COLO668 (cell line): Measurements from ENCODE around the gene PARD3B.

Experiments
- DNase-seq: peaks from one replicate; lab custom pipeline; 2025; ENCODE audit not compliant: unreplicated experiment; lab: John Stamatoyannopoulos, UW

Gene PARD3B

DNA sequence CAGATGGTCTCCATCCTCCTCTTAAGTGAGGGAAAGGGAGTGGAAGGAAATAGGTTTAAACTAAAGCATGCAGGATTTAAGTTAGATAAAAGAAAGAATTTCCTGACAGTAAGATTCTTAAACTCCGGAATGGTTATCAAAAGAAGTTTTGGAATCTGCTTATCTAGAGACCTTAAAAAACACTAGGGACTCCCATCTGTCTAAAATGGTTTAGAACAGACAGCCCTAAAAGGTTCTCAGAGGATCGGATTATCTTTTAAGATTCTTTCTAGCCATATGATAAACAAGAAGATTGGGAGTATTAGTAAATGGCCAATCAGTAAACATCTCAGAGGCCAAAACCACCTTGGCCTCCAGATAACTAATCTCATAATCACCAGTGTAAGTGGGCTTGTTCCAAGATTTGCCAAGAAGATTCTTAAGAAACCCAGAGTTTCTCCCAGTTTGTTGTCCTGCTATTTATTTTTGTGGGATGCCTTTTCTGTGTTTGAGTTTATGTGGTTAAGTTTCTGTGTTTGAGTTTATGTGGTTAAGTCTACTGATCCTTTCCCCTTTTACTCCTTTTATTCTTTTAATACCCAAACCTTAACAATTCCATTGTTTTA, 822.2 kb downstream of the PARD3B start:
- DNase-seq = no peak

DNA sequence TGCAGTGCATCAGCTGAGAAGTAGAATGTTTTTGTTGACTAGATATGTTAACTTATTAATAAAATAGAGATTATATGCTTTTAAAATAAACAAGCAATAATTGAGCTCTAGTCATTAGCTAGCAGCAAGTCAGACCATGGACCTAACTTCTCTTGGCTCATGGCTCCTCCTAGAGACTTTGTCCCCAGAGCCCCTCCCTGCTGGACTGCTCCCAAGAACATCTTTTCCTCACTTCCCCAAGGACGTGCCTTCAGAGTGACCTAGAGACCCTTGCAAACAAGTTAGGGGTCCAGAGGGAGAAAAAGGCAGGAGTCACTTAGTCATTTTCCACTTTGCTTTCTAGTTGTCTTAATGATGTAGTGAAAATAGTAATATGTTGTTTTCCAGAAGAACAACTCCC, 824.5 kb downstream of the PARD3B start:
- no peak for DNase-seq

DNA sequence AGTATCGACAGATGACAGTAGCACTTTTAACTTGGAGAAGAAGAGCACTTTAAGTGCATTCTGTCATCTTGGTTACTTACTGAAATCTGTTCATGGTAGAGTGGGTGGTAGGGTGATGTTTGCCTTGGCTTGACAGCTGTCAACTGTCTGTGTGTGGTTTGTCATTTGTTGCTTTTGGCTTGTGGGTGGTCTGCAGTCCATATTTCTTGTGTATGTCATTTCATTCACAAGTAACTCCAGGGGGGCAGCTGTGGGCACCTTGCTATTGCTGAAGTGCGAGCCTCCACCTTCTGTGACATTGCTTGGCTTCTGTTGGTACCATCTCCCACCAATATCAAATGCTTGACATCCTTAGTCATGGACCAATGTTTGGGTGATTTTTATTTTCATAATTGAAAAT, 825.5 kb downstream of the PARD3B start:
- DNase-seq = no peak

DNA sequence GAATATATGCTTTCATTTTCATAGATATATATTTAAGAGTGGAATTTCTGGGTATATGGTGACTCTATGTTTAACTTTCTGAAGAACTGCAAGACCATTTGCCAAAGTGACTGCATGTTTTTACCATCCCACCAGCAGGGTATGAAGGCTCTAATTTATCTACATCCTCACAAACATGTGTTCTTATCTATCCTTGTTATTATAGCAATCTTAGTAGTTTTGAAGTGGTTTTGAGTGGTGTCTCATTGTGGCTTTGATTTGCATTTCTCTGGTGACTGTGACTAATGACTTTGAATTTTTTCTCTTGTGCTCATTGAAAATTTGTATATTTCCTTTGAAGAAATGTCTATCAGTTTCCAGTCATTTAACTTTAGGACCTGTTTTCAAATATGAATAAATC, 826.9 kb downstream of the PARD3B start:
- no peak for DNase-seq

DNA sequence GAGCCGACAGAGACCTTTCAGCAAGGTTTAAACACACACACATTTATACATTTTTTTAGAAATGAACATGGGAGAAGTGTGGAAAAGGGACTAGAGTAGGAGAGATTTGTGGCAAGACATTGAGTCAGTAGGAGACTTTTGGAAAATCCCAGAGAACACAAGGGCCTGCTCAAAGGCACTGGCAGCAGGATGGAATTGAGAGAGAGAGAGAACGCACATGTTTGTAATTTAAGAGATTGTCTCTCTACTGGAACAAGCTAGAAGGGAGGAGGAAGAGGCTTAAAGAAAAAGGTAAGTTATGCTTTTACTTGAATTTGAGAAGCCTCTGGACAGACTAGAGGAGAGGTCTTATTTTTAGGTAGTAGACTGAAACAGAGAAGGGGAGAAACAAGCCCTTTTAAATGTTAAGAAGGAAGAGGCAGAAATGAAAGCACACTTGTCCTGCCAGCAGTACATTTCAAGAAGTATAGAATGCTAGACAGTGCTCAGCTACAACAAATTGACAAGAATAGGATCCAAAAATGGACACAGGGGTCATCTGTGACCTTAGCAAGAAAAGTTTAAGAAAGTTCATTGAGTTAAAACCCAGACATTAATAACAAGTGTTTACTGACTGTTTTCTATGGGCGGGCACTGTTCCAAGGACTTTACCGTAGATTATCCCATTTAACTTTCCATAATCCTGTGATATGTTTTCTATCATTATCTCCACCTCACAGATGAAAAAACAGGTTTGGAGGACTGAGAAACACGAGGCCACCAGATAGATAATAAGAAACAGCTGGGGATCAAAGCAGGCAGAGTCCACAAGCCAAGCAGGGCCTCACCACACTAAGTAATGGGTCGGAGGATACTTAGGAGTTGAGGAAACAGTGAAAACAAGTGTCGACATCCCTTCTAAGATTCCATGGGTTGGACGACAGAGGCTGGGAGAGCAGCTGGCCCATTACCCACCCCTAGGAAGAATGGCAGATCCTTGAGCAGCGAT, 830.5 kb downstream of the PARD3B start:
- no peak for DNase-seq

DNA sequence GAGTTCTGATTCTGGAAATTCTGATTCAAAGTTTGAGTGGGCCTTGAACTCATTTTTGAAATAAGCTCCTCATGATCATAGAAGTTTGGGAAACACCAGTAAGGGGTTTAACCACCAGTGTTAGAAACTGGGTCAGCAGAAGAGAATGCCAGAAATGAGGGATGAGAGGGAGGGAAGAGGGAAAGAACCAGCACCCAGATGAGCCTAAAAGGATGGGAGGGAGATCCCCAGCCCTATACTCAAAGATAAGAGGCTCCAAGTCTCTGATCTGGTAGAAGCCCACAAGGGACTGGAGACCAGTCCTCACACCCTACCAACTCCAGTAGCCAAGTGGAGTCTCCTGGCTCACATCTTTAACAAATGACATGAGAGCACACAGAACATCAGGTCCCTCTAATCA, 832.0 kb downstream of the PARD3B start:
- DNase-seq = no peak

DNA sequence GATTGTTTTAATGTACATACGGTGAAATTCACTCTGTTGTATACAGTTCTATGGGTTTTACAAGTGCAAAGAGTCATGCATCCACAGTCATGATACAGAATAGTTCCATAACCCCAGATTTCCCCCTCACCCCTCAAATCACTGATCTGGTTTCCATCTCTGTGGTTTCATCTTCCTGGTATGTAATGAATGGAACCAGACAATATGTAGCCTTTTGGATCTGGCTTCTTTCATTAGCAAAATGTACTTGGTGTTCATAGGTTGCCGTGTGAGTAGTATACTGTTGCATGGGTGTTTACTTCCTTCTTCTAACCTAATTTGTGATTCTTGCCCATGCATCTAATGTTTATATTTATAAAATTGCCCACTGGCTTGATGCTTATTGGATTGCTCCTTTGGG, 838.3 kb downstream of the PARD3B start:
- no peak for DNase-seq

DNA sequence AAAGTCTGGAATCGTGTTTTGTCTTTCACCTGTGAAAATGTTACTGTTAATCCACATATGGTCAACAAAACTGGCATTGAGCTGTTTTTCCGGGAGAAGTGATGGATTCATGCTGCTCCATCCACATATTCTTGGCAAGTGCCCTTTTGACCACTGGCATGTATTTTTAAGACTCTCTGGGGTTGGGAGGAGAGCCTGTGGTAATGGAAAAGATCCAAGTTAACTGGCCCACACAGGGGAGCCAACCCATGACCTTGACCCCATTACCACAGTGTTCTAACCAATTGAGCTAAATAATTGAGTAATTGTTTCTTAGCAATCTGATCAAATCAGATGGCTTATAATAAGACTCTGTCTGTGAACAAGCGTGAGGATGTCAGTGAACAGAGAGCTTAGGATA, 840.8 kb downstream of the PARD3B start:
- DNase-seq = no peak

DNA sequence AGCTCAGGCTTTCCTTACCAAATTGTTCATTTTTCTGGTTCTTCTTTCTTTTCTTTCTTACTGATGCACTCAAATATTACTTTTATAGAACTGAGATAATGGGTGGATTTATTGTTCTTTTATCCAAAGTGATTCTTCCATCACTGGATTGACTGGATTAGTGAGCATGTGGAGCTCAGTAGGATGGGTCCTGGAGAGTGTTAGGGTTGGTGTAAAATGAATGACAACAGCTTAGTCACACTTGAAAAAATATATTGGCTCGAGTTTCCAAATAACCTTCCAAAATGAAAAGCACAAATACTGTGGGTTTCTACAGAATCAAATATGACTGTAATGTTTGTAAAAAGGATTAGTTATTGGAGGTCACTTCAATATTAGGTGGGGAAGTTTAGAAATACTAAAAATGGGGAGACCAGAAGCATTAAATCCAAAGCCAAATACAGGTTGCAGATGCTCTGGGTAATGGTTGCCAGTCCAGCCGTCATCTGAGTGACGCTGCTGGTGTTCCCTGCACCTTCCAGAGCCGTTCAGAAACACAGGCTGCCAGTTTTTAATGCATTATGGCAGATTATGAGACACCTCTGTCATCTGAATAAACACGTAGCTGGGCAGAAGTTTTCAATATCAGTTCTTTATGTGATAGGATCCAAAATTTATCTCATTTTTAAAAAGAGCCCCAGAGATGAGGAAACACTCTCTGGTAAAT, 842.2 kb downstream of the PARD3B start:
- no peak for DNase-seq

DNA sequence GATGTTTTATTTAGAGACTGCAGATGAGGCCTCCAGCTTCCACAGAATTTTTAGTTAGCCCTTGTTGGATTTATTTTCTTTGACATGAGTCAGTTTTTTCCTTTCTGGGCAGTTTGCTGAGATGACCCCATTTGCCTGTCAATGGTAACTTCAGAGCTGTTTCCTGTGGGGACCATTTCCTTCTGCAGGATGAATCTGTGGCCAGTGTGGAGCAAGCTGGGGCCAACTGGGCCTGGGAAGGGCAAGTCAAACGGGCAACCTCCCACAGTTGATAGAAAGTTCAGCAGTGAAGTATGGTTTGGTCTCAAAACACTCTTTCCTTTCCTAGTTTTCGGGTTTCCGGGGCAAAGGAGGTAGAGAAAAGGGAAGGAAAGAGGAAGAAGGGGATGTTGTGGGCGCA, 845.6 kb downstream of the PARD3B start:
- DNase-seq = no peak

DNA sequence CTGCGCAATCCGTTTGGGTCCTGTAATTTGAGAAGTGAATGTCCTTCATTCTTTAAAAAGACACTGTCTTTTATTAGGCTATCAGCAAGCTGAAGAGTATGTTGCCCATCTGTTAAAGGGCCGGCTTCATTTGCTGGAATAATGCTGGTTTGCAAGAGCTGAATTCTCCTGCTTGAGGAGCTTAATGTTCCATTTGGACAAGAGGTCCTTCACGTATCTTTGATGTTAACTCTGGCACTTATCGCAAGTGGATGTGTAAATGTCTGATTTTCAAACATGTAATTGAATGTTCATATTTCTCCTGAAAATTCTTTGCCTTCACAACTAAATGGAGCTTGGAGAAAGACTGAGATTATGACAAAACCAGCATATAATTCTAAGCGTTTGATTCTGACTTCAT, 856.2 kb downstream of the PARD3B start:
- DNase-seq = no peak

DNA sequence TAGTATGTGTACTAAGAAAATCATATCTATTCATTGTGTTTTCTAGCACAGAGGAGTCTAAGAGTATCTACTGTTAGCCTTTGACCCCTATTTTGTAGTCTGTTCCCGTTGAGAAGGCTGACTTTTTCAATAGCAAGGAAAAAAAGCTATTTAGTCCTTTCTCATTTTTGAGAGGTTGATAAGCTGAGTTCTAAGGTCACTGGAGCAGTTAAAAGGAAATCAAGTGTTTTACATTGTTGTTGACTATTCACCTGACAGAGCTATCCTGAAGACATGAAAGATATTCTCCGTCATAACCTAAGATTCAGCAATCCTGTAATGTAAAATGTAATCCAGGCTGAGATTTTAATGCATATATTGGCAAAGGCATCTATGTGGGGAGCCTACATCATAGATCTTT, 856.7 kb downstream of the PARD3B start:
- DNase-seq = no peak

DNA sequence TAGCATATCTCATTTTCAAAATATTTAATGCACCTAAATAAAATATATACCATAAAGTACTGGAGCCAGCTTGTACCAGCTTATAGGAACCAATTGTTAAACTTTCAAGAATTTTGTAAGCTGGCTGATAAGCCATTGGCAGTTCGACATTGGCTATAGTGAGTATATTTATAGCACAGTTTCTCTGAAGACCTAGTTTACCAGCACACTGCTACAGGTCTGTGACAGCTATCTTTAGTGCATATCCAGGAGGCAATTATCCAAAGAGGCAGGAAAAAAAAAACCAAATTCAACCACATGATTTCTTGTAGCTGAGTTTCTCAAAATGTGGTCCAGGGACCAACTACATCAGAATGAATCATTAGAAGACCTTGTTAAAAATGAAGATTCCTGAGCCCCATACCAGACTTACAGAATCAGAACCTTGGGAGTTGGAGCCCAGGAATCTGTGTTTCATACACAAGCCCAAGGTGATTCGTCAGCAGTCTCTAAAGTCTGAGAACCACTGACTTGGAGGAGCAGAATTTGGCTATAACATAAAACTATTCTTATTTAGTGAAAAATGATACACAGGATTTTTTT, 858.1 kb downstream of the PARD3B start:
- no peak for DNase-seq

DNA sequence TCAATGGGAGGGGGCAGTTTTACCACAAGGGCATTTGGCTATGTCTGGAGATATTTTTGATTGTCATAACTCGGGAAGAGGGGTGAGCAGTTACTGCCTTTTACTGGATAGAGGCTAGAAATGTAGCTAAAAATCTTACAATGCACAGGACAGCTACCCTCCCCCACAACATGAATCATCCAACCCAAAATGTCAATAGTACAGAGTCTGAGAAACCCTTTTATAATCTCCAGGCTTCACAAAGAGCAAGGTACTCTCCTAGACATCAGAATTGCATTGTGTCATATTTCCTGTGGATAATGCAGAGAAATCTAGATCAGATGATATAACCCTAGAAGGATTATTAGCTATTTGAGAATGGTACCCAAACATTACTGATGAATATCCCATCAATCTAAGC, 859.9 kb downstream of the PARD3B start:
- DNase-seq = no peak

DNA sequence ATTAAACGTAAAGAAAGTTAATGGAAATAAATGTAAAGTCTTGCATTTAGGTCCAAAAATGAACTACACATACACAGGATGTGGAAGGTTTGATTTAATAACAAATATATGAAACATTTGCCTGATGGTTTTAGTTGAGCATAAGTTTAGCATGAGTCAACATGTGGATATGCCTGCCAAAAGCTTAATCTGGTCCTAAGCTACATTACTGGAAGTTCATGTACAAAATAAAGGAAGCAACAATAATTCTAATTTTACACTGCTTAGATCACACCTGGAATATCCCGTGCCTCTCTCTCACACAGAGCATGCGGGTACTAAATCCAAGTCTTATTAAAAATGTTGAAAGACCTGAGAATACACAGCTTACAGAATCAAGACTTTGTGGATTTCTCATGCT, 860.5 kb downstream of the PARD3B start:
- no peak for DNase-seq

DNA sequence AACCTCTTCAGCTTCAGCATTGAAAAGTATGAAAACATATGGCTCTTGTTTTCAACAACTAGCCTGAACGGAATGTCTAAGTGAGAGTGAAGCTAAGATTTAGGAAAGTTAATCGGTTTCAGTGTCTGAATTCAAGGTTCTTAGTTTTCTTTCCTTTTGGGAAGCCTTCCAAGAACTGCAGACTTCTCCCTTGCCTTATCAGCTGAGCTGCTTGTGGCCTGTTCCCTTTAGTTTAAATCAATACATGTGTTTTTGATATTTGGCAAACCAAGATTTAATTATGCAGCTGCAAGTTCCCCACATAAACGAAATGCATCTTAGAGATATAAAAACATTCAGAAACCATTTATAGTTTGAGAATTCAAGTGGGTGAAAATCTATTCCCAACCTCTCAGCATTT, 862.7 kb downstream of the PARD3B start:
- DNase-seq = no peak

DNA sequence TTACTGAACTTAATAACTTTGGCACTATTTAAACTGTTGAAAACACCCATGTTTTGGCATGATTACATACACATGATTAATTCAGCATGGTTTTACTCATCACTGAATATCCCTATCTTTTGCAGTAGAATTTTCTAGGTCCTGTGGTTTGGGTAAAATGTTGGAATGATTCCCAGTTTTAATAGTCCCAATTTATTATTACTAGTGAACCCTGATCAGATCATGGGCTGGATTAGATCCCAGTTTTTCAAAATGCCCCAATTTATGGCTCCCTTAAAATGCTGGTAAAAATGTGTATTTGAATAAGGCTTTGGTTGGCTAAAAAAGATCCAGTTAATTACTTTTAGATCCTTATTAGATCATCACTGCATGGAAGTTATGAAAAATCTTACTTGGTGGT, 863.4 kb downstream of the PARD3B start:
- DNase-seq = no peak

DNA sequence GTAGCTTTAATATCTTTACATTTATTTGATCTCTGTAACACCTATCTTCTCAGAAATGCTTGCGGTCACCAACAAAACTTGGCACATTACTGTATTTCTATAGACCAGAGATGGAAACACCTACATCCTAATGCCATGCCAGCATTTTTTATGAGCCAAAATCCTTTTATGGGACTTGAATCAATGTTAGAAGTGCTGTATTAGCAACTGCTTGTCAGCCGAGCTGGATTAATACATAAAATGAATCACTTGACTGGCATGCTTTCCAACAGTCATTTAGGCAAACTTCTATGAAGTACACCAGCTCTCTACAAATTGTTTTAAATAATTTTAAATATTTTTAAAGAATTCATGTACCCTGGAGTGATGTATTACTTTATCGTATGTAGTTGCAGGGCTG, 864.1 kb downstream of the PARD3B start:
- DNase-seq = no peak

DNA sequence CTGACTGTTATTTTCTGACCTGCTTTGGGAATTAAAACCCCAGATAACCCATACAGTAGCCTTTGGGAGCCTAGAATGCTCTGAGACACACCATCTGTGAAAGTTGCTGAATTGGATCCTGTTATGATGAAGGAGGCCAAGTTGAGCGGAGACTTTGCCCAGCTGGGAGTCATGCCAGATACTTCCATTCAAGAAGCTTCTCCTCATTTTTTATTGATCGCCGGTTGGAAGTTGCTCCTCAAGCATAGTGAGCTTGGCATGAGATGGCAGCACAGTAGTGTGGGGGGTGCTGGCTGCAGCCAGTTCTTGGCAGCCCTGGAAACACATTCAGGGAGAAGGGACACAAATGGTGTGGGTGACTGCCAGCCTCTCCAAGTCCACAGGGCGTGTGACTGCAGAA, 866.3 kb downstream of the PARD3B start:
- no peak for DNase-seq

DNA sequence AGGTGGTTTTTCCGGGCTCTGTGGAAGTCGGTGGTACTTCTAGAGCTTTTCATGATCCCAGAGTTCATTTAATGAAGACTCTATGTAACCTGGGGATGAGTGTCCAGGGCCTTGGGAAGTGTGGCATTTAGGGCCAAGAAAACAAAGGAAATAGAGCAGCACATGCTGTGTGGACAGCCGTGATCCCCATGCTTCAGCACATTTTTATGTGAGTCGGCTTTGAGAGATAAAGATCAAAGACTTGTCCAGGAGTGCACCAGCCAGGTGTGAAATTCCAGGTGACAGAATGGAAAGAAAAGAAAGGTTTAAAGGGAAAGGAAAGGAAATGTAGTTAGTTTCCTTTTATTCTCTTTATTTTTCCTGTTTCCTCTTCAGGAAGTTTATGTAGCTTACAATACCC, 879.1 kb downstream of the PARD3B start:
- DNase-seq = no peak

DNA sequence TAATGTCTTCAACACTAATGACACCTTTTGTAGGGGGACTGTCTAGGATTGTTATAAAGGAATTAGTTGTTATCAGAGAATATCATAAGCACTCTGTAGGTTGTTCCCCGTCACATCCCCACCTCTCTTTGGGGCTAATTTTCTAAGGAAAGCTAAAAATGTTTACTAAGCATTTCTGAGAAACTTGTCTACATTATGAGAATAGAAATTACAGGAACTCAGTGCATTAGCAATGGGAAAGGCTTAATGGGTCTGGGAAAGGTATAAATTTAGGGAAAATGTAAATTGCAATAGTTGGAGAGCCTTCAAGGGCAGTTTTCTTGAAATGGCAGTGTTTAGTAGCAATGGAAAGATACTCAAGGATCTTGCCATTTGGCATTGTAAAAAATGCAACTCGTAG, 879.8 kb downstream of the PARD3B start:
- no peak for DNase-seq

DNA sequence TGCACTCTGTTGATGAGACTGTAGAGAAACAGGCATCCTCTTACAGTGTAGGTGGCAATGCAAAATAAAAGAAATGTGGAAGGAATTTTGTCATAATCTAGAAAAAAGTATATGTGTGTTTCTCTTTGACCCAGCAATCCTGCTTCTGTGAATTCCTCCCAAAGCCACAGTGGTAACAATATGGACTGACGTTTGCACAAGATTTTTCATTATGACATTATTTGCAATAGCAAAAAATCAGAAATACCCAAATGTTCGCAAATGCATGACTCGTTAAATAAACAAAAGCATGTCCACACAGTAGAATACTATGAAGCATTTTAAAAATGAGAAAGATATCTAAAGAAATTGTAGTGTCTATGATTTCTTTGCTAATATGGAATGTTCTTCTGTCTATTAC, 881.8 kb downstream of the PARD3B start:
- no peak for DNase-seq
